CD4-positive, alpha-beta T cell (primary cell): ENCODE results near the gene FAAH. TPM values are rescaled to one million over a fixed set of nuclear protein-coding genes. Genes with fewer than 3 reads are reported as not detected.

Experiments
- ATAC-seq: fragments of 200-7000 bp; cut with Tn5 transposase; one replicate; pipeline ENCODE4 v1.10.0; 2022; ENCODE audit warnings: mild to moderate bottlenecking; ENCODE audit not compliant: poor library complexity
- CTCF ChIA-PET: fragments of 350-600 bp; sonication (Branson Sonifier 250); formaldehyde crosslinking; loops from one replicate; lab custom pipeline; 2021; ENCODE audit warnings: antibody characterized with exemption, inconsistent platforms; lab: Charles Lee
- POLR2A ChIA-PET: fragments of 350-600 bp; sonication (Branson Sonifier 250); formaldehyde crosslinking; loops from one replicate; lab custom pipeline; 2021; ENCODE audit warnings: antibody characterized with exemption, inconsistent platforms; lab: Charles Lee
- DNase-seq, 14 experiments: peaks; one replicate each; pipeline ENCODE4 v3.0.0-alpha.2; 2013 to 2020; ENCODE audit warnings: mixed read lengths in 2 of 14
- H3K27ac ChIP-seq, 2 donors: one replicate each; pipeline versions ENCODE4 v1.5.1 to v1.7.0; 2013; ENCODE audit warnings: low read length in 2 of 2, low read depth in 1 of 2, mild to moderate bottlenecking in 1 of 2
- H3K27me3 ChIP-seq, 2 experiments: 1 replicate in 1 of 2; 2 replicates in 1 of 2; pipeline versions ENCODE4 v1.6.1 to v1.7.0; 2013; ENCODE audit warnings: low read length in 2 of 2, control low read depth in 1 of 2, mild to moderate bottlenecking in 1 of 2, moderate library complexity in 1 of 2; ENCODE audit not compliant: insufficient read depth in 2 of 2, control insufficient read depth in 1 of 2
- H3K36me3 ChIP-seq: one replicate; pipeline ENCODE4 v1.6.1; 2013; ENCODE audit warnings: low read length, control low read depth; ENCODE audit not compliant: insufficient read depth
- H3K4me1 ChIP-seq: one replicate; pipeline ENCODE4 v1.6.1; 2013; ENCODE audit warnings: low read length, control low read depth; ENCODE audit not compliant: insufficient read depth
- H3K4me3 ChIP-seq: one replicate; pipeline ENCODE4 v1.5.1; 2013; ENCODE audit warnings: mild to moderate bottlenecking, low read length, moderate library complexity
- H3K9me3 ChIP-seq, 2 experiments: 1 replicate in 1 of 2; 2 replicates in 1 of 2; pipeline versions ENCODE4 v1.6.1 to v1.7.0; 2013; ENCODE audit warnings: low read length in 2 of 2, mild to moderate bottlenecking in 2 of 2, control low read depth in 1 of 2, moderate library complexity in 1 of 2; ENCODE audit not compliant: control insufficient read depth in 1 of 2, insufficient read depth in 1 of 2
- H3K27ac Mint-ChIP-seq: one replicate; pipeline ENCODE4 v1.8.0; 2020; ENCODE audit warnings: mixed read lengths
- H3K27me3 Mint-ChIP-seq: one replicate; pipeline ENCODE4 v1.8.0; 2021; ENCODE audit warnings: mixed read lengths
- H3K36me3 Mint-ChIP-seq: one replicate; pipeline ENCODE4 v1.8.0; 2021; ENCODE audit warnings: low read depth, mixed read lengths
- H3K4me1 Mint-ChIP-seq: one replicate; pipeline ENCODE4 v1.8.0; 2021; ENCODE audit warnings: low read depth, mixed read lengths
- H3K4me3 Mint-ChIP-seq: one replicate; pipeline ENCODE4 v1.8.0; 2020; ENCODE audit warnings: mild to moderate bottlenecking, mixed read lengths
- H3K9me3 Mint-ChIP-seq: one replicate; pipeline ENCODE4 v1.8.0; 2020; ENCODE audit warnings: mixed read lengths
- intact Hi-C, 2 experiments: fragments of 100-400 bp; cut with DNase I in 1 of 2; cut with micrococcal nuclease in 1 of 2; formaldehyde crosslinking; loops; one replicate each; pipeline versions ENCODE4 v1.15.1 to v1.9.0; 2023 to 2025; cut with DNase I, micrococcal nuclease
- total RNA-seq, 174 experiments: library from RNA in 2 of 174; stranded (reverse) in 2 of 174; gene quantifications; one replicate each; pipeline ENCODE4 v1.2.3 and lab custom pipeline; 2021 to 2026
- TF ChIP-seq, protein P1 (sequence below): fragments of 200-600 bp; IDR thresholded peaks from one replicate; pipeline ENCODE4 v1.8.0; 2022; ENCODE audit warnings: antibody characterized with exemption, mild to moderate bottlenecking

The FAAH gene
- total RNA-seq, 2 experiments from 2014 or later, result 11.7 to 15.0 TPM

DNA sequence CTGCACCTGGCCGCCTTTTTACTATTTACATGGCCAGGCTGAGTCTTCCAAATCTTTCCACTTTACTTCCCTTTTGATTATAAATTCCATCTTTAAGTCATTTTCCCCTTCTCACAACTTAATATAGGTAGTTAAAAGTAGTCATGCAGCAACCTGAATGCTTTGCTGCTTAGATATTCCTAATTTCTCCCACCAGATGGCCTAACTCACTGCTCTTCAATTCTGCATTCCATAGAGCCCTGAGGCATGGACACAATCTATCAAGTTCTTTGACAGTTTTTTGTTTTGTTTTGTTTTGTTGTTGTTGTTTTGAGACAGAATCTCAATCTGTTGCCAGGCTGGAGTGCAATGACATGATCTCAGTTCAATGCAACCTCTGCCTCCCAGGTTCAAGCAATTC is 21.7 kb upstream of the FAAH start:
- no peak for DNase-seq
- peaks cover 39% of the 10 kb centered on the region for H3K36me3 Mint-ChIP-seq
- H3K9me3 Mint-ChIP-seq, result no peaks in the 10 kb centered on the region
- intact Hi-C loops, result no loop called here
- no peaks in the 10 kb centered on the region for H3K27me3 ChIP-seq
- H3K27ac Mint-ChIP-seq, result no peak overlapping the region
- H3K4me1 Mint-ChIP-seq, result no peaks in the 10 kb centered on the region
- TF ChIP-seq, protein P1, sequence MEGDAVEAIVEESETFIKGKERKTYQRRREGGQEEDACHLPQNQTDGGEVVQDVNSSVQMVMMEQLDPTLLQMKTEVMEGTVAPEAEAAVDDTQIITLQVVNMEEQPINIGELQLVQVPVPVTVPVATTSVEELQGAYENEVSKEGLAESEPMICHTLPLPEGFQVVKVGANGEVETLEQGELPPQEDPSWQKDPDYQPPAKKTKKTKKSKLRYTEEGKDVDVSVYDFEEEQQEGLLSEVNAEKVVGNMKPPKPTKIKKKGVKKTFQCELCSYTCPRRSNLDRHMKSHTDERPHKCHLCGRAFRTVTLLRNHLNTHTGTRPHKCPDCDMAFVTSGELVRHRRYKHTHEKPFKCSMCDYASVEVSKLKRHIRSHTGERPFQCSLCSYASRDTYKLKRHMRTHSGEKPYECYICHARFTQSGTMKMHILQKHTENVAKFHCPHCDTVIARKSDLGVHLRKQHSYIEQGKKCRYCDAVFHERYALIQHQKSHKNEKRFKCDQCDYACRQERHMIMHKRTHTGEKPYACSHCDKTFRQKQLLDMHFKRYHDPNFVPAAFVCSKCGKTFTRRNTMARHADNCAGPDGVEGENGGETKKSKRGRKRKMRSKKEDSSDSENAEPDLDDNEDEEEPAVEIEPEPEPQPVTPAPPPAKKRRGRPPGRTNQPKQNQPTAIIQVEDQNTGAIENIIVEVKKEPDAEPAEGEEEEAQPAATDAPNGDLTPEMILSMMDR, result no peak
- ChIA-PET CTCF (no interaction called here), POLR2A (no interaction called here)
- no peaks in the 10 kb centered on the region for H3K4me1 ChIP-seq
- H3K27ac ChIP-seq, result no peak overlapping the region
- H3K27me3 Mint-ChIP-seq, result no peaks in the 10 kb centered on the region
- no peak overlapping the region for H3K4me3 ChIP-seq
- no peaks in the 10 kb centered on the region for H3K9me3 ChIP-seq
- no peak for ATAC-seq
- no peak overlapping the region for H3K4me3 Mint-ChIP-seq
- H3K36me3 ChIP-seq, result peaks cover 6% of the 10 kb centered on the region

GRCh38 chr1:46379996-46380395 is 14.1 kb upstream of the FAAH start:
- TF ChIP-seq, protein P1, result no peak
- Mint-ChIP-seq H3K4me1 (no peaks in the 10 kb centered on the region), H3K36me3 (peaks cover 8% of the 10 kb centered on the region), H3K4me3 (no peak overlapping the region), H3K9me3 (peaks cover 6% of the 10 kb centered on the region), H3K27me3 (no peaks in the 10 kb centered on the region), H3K27ac (no peak overlapping the region)
- peaks cover 0 to 10% of the 10 kb centered on the region in 2 experiments for H3K9me3 ChIP-seq
- no peaks in the 10 kb centered on the region for H3K27me3 ChIP-seq
- H3K4me3 ChIP-seq, result no peak overlapping the region
- no peaks in the 10 kb centered on the region for H3K36me3 ChIP-seq
- ChIA-PET POLR2A (no interaction called here), CTCF (no interaction called here)
- ATAC-seq (no peak), DNase-seq (no peak)
- no peaks in the 10 kb centered on the region for H3K4me1 ChIP-seq
- intact Hi-C loops, result no loop called here
- no peak overlapping the region for H3K27ac ChIP-seq

DNA sequence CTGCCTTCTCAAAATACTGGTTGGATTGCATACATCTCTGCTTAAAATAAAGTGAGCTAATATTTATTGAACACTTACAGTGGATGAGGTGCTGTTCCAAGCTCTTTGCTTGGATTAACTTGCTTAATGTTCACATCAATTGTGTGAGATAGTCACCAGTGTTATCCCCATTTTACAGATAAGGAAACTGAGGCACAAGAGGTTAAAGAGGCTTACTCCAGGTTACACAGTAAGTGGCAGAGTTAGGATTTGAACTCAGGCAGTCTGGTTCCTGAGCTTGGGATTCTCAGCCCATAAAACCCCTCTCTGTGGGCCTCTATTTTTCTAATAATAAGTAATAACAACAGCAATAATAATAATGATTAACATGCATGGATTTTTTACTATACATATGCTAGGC is 13.6 kb upstream of the FAAH start:
- no peak for DNase-seq
- H3K9me3 Mint-ChIP-seq, result peaks cover 6% of the 10 kb centered on the region
- Histone ChIP-seq H3K4me1 (no peaks in the 10 kb centered on the region), H3K27ac (no peak overlapping the region), H3K36me3 (no peaks in the 10 kb centered on the region), H3K4me3 (no peak overlapping the region), H3K9me3 (peaks cover 0 to 10% of the 10 kb centered on the region in 2 experiments), H3K27me3 (no peaks in the 10 kb centered on the region)
- CTCF ChIA-PET, result interaction anchor here (0.6 kb wide), 1 partner anchor 44 kb away, joined by 4 read pairs; no protein-coding TSS in a partner anchor
- no peaks in the 10 kb centered on the region for H3K4me1 Mint-ChIP-seq
- no peaks in the 10 kb centered on the region for H3K27me3 Mint-ChIP-seq
- H3K27ac Mint-ChIP-seq, result no peak overlapping the region
- peaks cover 8% of the 10 kb centered on the region for H3K36me3 Mint-ChIP-seq
- TF ChIP-seq, protein P1, result no peak
- POLR2A ChIA-PET, result no interaction called here
- no peak for ATAC-seq
- intact Hi-C loops, result no loop called here
- no peak overlapping the region for H3K4me3 Mint-ChIP-seq
